NCI-H1417 treated with DMSO at 0.1 percent for 48 hours (cell line): ENCODE results near the gene MAS1.

ENCODE experiments used
- DNase-seq: peaks from one replicate; lab custom pipeline; 2025; lab: John Stamatoyannopoulos, UW

Gene MAS1

GRCh38 chr6:159880412-159880975, 10.3 kb upstream of the MAS1 start:
- DNase-seq, result no peak

GRCh38 chr6:159884720-159885119, 6.1 kb upstream of the MAS1 start:
- no peak for DNase-seq

GRCh38 chr6:159886270-159886669, 4.5 kb upstream of the MAS1 start:
- DNase-seq, result no peak

GRCh38 chr6:159887146-159887545, 3.6 kb upstream of the MAS1 start:
- DNase-seq, result no peak

- DNase-seq, result no peak
Measured at GRCh38 chr6:159887761-159888160, 3.0 kb upstream of the MAS1 start.

DNA sequence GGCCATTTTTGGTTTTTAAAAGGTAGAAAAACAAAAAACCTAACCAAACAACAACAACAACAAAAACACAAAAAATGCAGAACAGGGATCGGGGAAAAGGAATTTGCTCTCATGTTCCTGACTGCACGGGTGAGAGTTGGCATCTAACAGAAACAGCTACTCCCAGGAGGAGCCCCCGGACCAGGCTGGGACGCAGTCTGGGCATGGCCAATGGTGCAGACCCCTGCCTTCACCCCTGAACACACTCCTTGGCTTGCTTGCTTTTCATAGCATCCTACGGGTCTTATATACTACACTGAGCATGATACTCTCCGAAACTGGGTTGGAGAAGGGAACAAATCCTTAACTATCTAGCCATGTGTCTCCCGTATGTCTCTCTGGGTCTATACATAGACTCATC, 587 bp upstream of the MAS1 start:
- DNase-seq, result no peak

GRCh38 chr6:159892053-159892452, 1.3 kb downstream of the MAS1 start:
- DNase-seq, result no peak

DNA sequence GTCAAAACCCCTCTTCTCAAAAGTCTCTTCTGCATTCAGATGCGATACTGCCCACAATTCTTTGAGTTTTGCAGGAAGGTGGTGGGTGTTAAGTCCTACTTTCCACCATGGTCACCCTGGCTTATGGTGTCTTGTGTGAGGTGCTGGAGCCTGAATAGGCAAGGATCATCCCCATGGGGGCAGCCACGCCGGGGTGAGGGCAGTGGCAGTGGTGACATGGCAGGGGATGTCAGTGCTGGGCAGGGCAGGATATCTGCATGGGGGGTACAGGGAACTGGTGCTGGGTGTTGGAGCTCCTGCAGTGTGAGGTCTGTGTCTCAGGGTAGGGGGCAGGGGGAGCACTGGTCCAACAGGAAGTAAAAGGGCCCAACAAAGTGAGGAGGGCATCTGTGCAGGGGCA, 2.3 kb downstream of the MAS1 start:
- DNase-seq, result no peak

DNA sequence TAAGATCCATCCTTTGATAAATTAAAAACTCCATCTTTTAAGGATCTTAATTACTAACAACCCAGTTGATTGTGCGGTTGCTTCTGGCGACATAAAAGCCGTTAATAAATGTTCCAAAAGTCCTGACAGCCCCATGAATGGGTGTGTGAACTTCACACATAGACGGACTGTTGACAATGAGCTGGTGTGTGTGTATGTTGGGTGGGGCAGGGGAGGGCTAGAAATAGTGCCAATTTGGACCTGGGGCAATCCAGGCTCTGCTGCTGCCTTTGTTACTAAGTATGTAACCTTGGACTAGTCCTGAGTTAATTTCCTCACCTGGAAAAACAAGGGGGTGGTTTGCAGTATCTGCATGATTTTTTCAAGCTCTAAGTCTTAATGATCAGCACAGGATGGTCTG, 4.2 kb downstream of the MAS1 start:
- no peak for DNase-seq

DNA sequence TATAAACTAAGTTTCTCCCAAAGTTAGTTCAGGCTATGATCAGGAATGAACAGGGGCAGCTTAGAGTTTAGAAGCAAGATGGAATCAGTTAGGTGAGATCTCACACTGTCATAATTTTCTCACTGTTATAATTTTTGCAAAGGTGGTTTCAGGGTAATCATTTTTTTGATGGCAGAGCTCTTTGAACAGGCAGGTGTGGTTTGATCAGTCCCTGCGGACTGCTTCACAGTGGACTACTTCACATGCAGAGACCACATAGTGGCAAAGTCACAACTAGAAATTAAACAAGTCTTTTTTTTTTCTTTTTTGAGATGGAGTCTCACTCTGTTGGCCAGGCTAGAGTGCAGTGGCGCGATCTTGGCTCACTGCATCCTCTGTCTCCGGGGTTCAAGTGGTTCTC, 6.8 kb downstream of the MAS1 start:
- DNase-seq, result no peak

DNA sequence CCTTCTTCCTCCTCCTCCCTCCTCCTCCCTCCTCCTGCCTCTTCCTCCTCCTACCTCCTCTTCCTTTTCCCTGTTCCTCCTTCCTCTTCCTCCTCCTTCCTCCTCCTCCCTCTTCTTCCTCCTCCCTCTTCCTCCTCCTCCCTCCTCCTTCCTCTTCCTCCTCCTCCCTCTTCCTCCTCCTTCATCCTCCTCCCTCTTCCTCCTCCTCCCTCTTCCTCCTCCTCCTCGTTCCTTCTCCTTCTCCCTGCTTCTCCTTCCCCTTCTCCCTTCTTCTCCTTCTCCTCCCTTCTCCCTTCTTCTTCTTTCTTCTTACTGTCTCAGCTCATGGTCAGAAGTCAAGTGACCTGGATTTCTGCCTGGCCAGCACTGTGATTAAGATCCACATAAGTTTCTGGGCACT, 7.7 kb downstream of the MAS1 start:
- DNase-seq, result no peak

- DNase-seq, result no peak
Measured at GRCh38 chr6:159899994-159900745, 9.4 kb downstream of the MAS1 start.

- no peak for DNase-seq
Measured at GRCh38 chr6:159902620-159903019, 11.8 kb downstream of the MAS1 start.

DNA sequence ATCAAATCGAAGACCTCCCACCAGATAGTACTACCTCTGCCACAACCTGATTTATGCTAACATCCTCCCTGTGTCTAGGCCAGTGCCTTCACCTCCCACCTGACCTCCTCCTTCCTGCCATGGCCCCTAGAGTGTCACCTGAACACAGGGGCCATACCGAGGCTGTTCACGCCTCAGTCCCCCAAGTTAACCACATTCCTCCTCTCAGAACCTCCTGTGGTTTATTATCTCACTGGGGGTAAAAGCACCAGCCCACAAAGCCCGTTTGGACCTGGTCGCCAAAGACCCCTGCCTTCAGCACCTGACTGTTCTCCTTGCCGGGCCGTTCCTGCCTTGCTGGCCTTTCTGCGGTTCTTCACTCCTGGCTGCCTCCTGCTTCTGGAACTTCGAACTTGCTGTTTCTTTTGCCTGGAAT, 13.7 kb downstream of the MAS1 start:
- no peak for DNase-seq

DNA sequence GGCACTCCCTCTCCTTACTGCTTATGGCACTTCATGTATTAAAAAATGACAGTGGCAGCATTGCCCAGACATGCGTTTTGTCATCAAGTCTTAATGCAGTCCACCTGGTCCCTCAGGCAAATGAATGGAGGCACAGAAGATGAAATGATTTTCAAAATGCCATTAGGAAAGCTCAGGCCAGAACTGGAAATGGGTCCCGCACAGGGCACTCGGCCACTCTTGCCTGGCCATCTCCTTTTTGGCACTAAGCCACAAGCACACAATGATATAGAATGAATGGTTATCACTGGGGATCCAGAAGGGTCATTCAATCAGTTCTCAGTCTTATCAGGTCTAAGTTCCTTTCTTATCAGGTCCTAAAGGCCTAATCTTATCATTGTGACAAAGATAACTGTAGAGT, 15.6 kb downstream of the MAS1 start:
- DNase-seq, result no peak

GRCh38 chr6:159908535-159908934, 17.7 kb downstream of the MAS1 start:
- DNase-seq, result no peak

GRCh38 chr6:159908979-159909378, 18.2 kb downstream of the MAS1 start:
- no peak for DNase-seq

DNA sequence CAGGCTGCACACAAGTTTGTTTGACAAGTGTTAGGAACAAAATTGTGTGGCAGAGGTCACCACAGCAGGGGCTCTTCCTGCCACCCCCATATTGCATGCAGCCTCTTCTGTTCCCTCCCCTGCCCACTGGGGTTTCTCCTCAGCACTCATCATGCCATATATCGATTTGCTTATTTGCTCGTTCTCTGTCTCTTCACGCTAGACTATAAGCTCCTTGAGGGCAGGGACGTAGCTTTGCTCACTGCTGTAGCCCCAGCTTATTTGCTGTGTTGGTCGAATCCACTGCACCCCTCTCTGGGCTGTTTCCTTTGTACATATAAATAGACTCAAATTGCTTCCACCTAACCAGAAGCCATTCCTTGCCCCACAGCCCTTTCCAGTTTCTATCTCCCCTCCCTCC, 19.6 kb downstream of the MAS1 start:
- no peak for DNase-seq

GRCh38 chr6:159913375-159913774, 22.6 kb downstream of the MAS1 start:
- no peak for DNase-seq

DNA sequence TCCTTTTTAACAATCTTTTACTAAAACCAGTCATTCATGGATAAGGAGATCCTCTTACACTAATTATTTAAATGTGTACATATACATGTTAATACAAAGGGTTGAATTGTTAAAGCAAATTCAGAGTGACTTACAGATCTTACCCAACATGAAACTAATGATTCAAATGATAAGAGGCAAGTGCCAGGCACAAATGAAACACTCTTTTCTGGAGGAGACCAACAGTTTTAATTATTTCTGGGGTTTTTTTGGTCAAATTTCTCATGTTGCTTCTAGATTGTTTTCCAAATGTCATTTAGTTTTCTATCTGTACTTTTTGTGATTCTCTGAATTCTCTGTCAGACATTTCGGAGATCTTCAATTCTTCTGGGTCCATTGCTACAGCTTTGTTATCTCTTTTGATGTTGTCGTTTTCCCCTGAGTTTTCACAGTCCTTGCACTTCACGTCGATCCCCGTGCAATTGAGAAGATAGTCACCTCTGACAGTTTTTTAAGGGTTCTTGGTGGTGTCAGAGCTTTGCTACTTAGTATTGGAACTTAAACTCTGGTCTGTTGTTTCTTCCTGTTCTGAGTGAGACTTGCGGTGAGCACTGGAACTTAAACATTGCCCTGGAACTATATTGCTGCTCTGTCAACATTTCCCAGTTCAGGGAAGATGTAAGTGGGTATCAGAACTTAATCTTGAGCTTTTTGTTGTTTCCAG, 23.2 kb downstream of the MAS1 start:
- no peak for DNase-seq

DNA sequence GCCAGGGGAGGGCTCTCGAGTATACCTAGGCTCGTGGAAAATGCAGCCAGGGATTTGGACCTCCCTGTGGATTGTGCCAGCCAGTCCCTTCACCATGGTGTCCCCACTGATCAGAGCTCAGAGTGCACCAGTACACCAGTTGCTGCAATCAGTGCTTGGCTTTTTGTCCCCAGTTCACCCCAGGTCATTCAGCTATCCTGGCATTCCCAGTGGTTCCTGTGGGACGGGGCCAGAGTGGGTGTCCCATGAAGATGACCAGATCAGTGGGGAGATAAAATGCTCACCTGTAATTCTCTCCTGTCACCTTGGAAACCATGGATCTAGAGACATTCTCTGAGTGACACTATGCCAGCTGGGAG, 23.8 kb downstream of the MAS1 start:
- no peak for DNase-seq

GRCh38 chr6:159915397-159915796, 24.6 kb downstream of the MAS1 start:
- DNase-seq, result no peak

- DNase-seq, result no peak
Measured at GRCh38 chr6:159916237-159916636, 25.4 kb downstream of the MAS1 start.

DNA sequence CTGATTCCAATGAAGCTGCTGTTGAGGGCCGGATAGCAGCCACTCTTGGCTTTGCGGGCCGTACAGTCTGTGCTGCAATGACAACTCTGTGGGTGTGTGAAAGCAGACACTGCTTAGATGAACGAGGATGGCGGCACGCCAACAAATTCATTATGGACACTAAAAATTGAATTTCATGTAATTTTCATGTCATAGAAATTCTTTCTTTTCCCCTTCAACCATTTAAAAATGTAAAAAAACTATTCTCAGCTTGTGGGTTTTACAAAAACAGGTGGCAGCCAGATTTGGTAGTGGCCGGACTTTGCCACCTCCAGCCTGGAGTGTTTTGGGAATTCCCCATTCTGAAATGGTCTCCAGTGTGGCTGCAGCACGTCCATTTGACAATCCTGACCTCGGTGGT, 26.0 kb downstream of the MAS1 start:
- no peak for DNase-seq
